K562 (cell line): ENCODE data around the gene NRG3.

ENCODE experiments used
- CBX1 ChIP-seq: sonication (generic); IDR thresholded peaks from 2 replicates; pipeline ENCODE4 v1.6.1; 2016; ENCODE audit warnings: antibody characterized with exemption, low read depth, mild to moderate bottlenecking
- CEBPG ChIP-seq, 3 experiments: fragments of 200-800 bp in 1 of 3; sonication (Bioruptor generic) in 1 of 3; sonication (generic) in 1 of 3; formaldehyde crosslinking in 1 of 3; IDR thresholded peaks in 2 of 3; conservative IDR thresholded peaks in 1 of 3; 2 replicates each; pipeline versions ENCODE4 v1.6.1 to v1.8.0; 2016 to 2022; ENCODE audit warnings: missing compliant biosample characterization in 2 of 3, missing genetic modification characterization in 2 of 3, mild to moderate bottlenecking in 1 of 3, missing genetic modification reagents in 1 of 3
- CREB1 ChIP-seq, 2 experiments: sonication (generic) in 1 of 2; formaldehyde crosslinking in 1 of 2; IDR thresholded peaks; 2 replicates each; pipeline versions ENCODE4 v1.6.1 to v1.8.0; 2012 to 2022; ENCODE audit warnings: inconsistent platforms in 1 of 2, mild to moderate bottlenecking in 1 of 2, missing genetic modification reagents in 1 of 2, moderate library complexity in 1 of 2
- CTCF ChIP-seq, 3 experiments: IDR thresholded peaks in 2 of 3; conservative IDR thresholded peaks in 1 of 3; 2 replicates each; pipeline ENCODE4 v1.5.1; 2011 to 2012; ENCODE audit warnings: low read length in 3 of 3, mild to moderate bottlenecking in 3 of 3, control low read depth in 2 of 3, improper control_type of control experiment in 1 of 3, inconsistent platforms in 1 of 3, low read depth in 1 of 3, mixed read lengths in 1 of 3, moderate library complexity in 1 of 3; ENCODE audit not compliant: insufficient read depth in 2 of 3
- DPF2 ChIP-seq: fragments of 450-650 bp; IDR thresholded peaks from 2 replicates; pipeline ENCODE4 v1.6.1; 2016
- FOXO4 ChIP-seq: fragments of 450-650 bp; formaldehyde crosslinking; IDR thresholded peaks from 2 replicates; pipeline ENCODE4 v1.4.0; 2020; ENCODE audit warnings: mild to moderate bottlenecking, moderate library complexity
- HDAC6 ChIP-seq: IDR thresholded peaks from 2 replicates; pipeline ENCODE4 v1.6.1; 2012; ENCODE audit warnings: low read depth, mild to moderate bottlenecking, control low read depth, inconsistent platforms, low read length, moderate library complexity
- POLR2A ChIP-seq: fragments of 450-650 bp; conservative IDR thresholded peaks from 2 replicates; pipeline ENCODE4 v1.6.1; 2016
- REST ChIP-seq, 2 experiments: fragments of 450-650 bp; formaldehyde crosslinking in 1 of 2; IDR thresholded peaks; 2 replicates each; pipeline versions ENCODE4 v1.4.0 to v1.6.1; 2014 to 2020; ENCODE audit warnings: mild to moderate bottlenecking in 2 of 2, borderline replicate concordance in 1 of 2, low read depth in 1 of 2
- SMARCA5 ChIP-seq: fragments of 450-650 bp; IDR thresholded peaks from 2 replicates; pipeline ENCODE4 v1.6.1; 2016
- SOX6 ChIP-seq: fragments of 450-650 bp; IDR thresholded peaks from 2 replicates; pipeline ENCODE4 v1.6.1; 2014; ENCODE audit warnings: mild to moderate bottlenecking
- USF2 ChIP-seq: sonication (generic); formaldehyde crosslinking; IDR thresholded peaks from 2 replicates; pipeline ENCODE4 v1.5.0; 2020; ENCODE audit warnings: missing genetic modification reagents
- ZBTB33 ChIP-seq: sonication (generic); formaldehyde crosslinking; IDR thresholded peaks from 2 replicates; pipeline ENCODE4 v1.8.1; 2023; ENCODE audit warnings: mild to moderate bottlenecking, missing genetic modification reagents
- ZFP1 ChIP-seq: fragments of 450-650 bp; formaldehyde crosslinking; IDR thresholded peaks from 2 replicates; pipeline ENCODE4 v1.4.0; 2020; ENCODE audit warnings: mild to moderate bottlenecking, mixed read lengths

GRCh38 chr10:82551506-82551905 is 676.5 kb downstream of the NRG3 start:
- TF ChIP-seq CREB1 (IDR thresholded peaks at IDR 0.05) = no peak
- no peak for TF ChIP-seq CREB1 (CRISPR knock-in tag; IDR thresholded peaks at IDR 0.05)
- TF ChIP-seq ZBTB33 = no peak
- TF ChIP-seq FOXO4 = no peak
- TF ChIP-seq HDAC6 = no peak
- no peak for TF ChIP-seq ZFP1 (CRISPR knock-in tag)
- no peak for TF ChIP-seq DPF2
- TF ChIP-seq POLR2A = no peak
- no peak for TF ChIP-seq SOX6
- no peak for TF ChIP-seq USF2 (CRISPR knock-in tag)
- TF ChIP-seq CTCF (IDR thresholded peaks at IDR 0.05 in 2 of 3, conservative IDR thresholded peaks at IDR 0.05 in 1 of 3; ENCODE audit: insufficient read depth in 2 of 3, low read depth in 1 of 3, low read length in 3 of 3) = no peak
- no peak for TF ChIP-seq REST (IDR thresholded peaks at IDR 0.05; ENCODE audit: borderline replicate concordance)
- no peak for TF ChIP-seq REST (CRISPR knock-in tag; IDR thresholded peaks at IDR 0.05; ENCODE audit: low read depth)
- no peak for TF ChIP-seq CEBPG (CRISPR knock-in tag; IDR thresholded peaks at IDR 0.05)
- no peak for TF ChIP-seq CEBPG (tag; conservative IDR thresholded peaks at IDR 0.05 in 1 of 2, IDR thresholded peaks at IDR 0.05 in 1 of 2)
- TF ChIP-seq SMARCA5 = no peak
- no peak for TF ChIP-seq CBX1
